ENCODE measurements around the gene SARM1. TPM values are rescaled to one million over a fixed set of nuclear protein-coding genes. Genes with fewer than 3 reads are reported as not detected.

The SARM1 gene
- total and polyA plus RNA-seq, 2 donors (not counting 3 experiments of a cell fraction or from before 2014, with no cell fraction given): 5.6 to 7.0 TPM

GRCh38 chr17:28339431-28339830 lies 32.1 kb upstream of the SARM1 start:
- no peaks in the 10 kb centered on the region for H3K9me1 ChIP-seq (replicated peaks; ENCODE audit: control insufficient read depth, extremely low read depth, insufficient read depth, low read length)
- BruUV-seq (replicated peaks): no TSS peak
- DNase-seq (ENCODE audit: low read depth, low spot score): no peak
- no peak overlapping the region for H3K9ac ChIP-seq (replicated peaks; ENCODE audit: extremely low read depth, insufficient read depth, low read length)
- H3K4me2 ChIP-seq (ENCODE audit: insufficient read depth, low read length): no peak overlapping the region
- intact Hi-C loops (cut with micrococcal nuclease): loop anchor here (5.0 kb wide), 1 partner anchor 297 kb away; the partner anchor contains the start of gene NLK
- TF ChIP-seq FOS (IDR thresholded peaks at IDR 0.05; ENCODE audit: borderline replicate concordance, insufficient read depth, low read length) (no peak), POLR2A (IDR thresholded peaks at IDR 0.05; ENCODE audit: low read depth, low read length) (no peak), POLR2AphosphoS5 (IDR thresholded peaks at IDR 0.05; ENCODE audit: insufficient read depth, low read depth, low read length) (no peak), EZH2 (IDR thresholded peaks at IDR 0.05; ENCODE audit: borderline replicate concordance, low read depth, low read length, severe bottlenecking) (no peak), JUN (IDR thresholded peaks at IDR 0.05; ENCODE audit: borderline replicate concordance, insufficient read depth, insufficient read length, low read depth) (no peak), MYC (IDR thresholded peaks at IDR 0.05; ENCODE audit: low read depth, low read length) (no peak), GATA2 (IDR thresholded peaks at IDR 0.05; ENCODE audit: insufficient read depth, insufficient read length, low read depth, low read length) (no peak), CTCF (IDR thresholded peaks at IDR 0.05; ENCODE audit: extremely low read depth in 1 of 2, insufficient read depth in 1 of 2, low read depth in 1 of 2, low read length in 2 of 2) (no peak)
- TF ChIP-seq, protein P1, sequence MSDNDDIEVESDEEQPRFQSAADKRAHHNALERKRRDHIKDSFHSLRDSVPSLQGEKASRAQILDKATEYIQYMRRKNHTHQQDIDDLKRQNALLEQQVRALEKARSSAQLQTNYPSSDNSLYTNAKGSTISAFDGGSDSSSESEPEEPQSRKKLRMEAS (IDR thresholded peaks at IDR 0.05; ENCODE audit: insufficient read depth, insufficient read length): no peak
- H3K79me2 ChIP-seq (ENCODE audit: control insufficient read depth, insufficient read depth, low read length): peaks cover 41% of the 10 kb centered on the region
- ChIA-PET CTCF (interaction anchor here (2.6 kb wide), 2 partner anchors 7 to 77 kb away, joined by 10 to 18 read pairs; no protein-coding TSS in a partner anchor), POLR2A (no interaction called here)
- H3K4me3 ChIP-seq (replicated peaks in 1 of 3; ENCODE audit: insufficient read depth in 1 of 3, low read depth in 1 of 3, low read length in 3 of 3): no peak overlapping the region
- peak overlapping the region; percentile 86 for H3K27ac ChIP-seq (ENCODE audit: insufficient read depth, low read depth, low read length)
- H3K4me1 ChIP-seq (ENCODE audit: control insufficient read depth, extremely low read depth, insufficient read depth, low read length): peaks cover 32% of the 10 kb centered on the region
- peaks cover 16 to 45% of the 10 kb centered on the region in 2 experiments for H3K36me3 ChIP-seq (ENCODE audit: control insufficient read depth in 2 of 2, extremely low read depth in 1 of 2, insufficient read depth in 2 of 2, low read length in 2 of 2)
- H2AFZ ChIP-seq (ENCODE audit: low read depth, low read length): no peak overlapping the region
- dilution Hi-C loops (cut with MboI; ENCODE audit: extremely low pct_ligation_motif_present, low sequenced_read_pairs): no loop called here
- H3K9me3 ChIP-seq (replicated peaks; ENCODE audit: control insufficient read depth, insufficient read depth, low read length): no peaks in the 10 kb centered on the region
- no peak for FAIRE-seq
- H3K27me3 ChIP-seq (ENCODE audit: control insufficient read depth in 2 of 2, insufficient read depth in 2 of 2, low read length in 2 of 2): no peaks in the 10 kb centered on the region
- no peaks in the 10 kb centered on the region for H4K20me1 ChIP-seq (replicated peaks; ENCODE audit: control insufficient read depth, extremely low read depth, insufficient read depth, low read length)
